LoVo (cell line): ENCODE data around the gene MAEA.
"Not testable (repeated sequence)": the region's sequence is repeated elsewhere in the genome, so short reads cannot be mapped to it uniquely, and the experiment has no call there.

ENCODE experiments used
- DNase-seq: peaks from one replicate; pipeline ENCODE4 v3.0.0-alpha.2; 2016; ENCODE audit warnings: low spot score

The MAEA gene

GRCh38 chr4:1279253-1279652 lies 10.4 kb upstream of the MAEA start:
- DNase-seq = no peak

GRCh38 chr4:1283711-1284110 lies 6.0 kb upstream of the MAEA start:
- no peak for DNase-seq

- DNase-seq = no peak
These were observed 4.4 kb upstream of the MAEA start for GRCh38 chr4:1285151-1285789.

GRCh38 chr4:1285790-1286553 lies 3.7 kb upstream of the MAEA start:
- no peak for DNase-seq

GRCh38 chr4:1288786-1289185 lies 905 bp upstream of the MAEA start:
- no peak for DNase-seq

GRCh38 chr4:1290165-1290977 lies 680 bp downstream of the MAEA start:
- peak; percentile 32 for DNase-seq

GRCh38 chr4:1291091-1291490 lies 1.4 kb downstream of the MAEA start:
- DNase-seq = no peak

- DNase-seq = no peak
These were observed 2.5 kb downstream of the MAEA start for GRCh38 chr4:1291996-1292702.

GRCh38 chr4:1292703-1293011 lies 3.0 kb downstream of the MAEA start:
- DNase-seq = not testable (repeated sequence)

- DNase-seq = no peak
These were observed 3.8 kb downstream of the MAEA start for GRCh38 chr4:1293531-1293941.

GRCh38 chr4:1293991-1294390 lies 4.3 kb downstream of the MAEA start:
- no peak for DNase-seq

- DNase-seq = no peak
These were observed 4.7 kb downstream of the MAEA start for GRCh38 chr4:1294424-1294823.

GRCh38 chr4:1294891-1295290 lies 5.2 kb downstream of the MAEA start:
- no peak for DNase-seq

GRCh38 chr4:1295405-1296055 lies 5.8 kb downstream of the MAEA start:
- no peak for DNase-seq

- no peak for DNase-seq
These were observed 6.8 kb downstream of the MAEA start for GRCh38 chr4:1296324-1297022.

- no peak for DNase-seq
These were observed 7.3 kb downstream of the MAEA start for GRCh38 chr4:1297023-1297395.

- no peak for DNase-seq
These were observed 8.0 kb downstream of the MAEA start for GRCh38 chr4:1297456-1298325.

GRCh38 chr4:1298461-1298860 lies 8.8 kb downstream of the MAEA start:
- DNase-seq = no peak

- no peak for DNase-seq
These were observed 9.7 kb downstream of the MAEA start for GRCh38 chr4:1299301-1299860.
